ENCODE measurements around the gene RANBP1. TPM values are rescaled to one million over a fixed set of nuclear protein-coding genes. Genes with fewer than 3 reads are reported as not detected.

RANBP1 gene
- total RNA-seq, 2 experiments from 2014 or later, result 406 to 570 TPM

DNA sequence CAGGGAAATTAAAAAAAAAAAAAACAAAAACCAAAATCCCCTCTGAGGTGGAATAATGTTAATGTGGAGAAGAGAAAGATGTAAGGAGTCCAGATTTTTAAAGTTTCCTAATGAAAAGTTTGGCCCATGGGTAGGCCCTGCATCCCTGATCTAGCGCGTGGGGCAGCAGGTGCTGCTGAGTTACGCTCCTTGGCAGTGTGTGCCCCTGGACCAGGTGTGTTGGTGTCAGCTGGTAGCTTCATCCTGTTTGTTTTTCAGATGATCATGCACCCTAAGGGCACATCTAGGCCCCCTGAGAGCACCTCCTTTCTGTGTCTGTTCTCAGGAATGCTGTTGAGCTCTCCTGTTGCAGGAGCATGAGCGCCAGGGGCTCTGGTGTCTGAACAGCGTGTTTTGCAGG lies 29.1 kb upstream of the RANBP1 start:
- Histone ChIP-seq H4K20me1 (ENCODE audit: insufficient read depth, low read length) (0 out of 2 replicates have a peak, but pooled peaks cover 3% of the 10 kb centered on the region), H3K4me3 (ENCODE audit: low read depth, low read length, poor library complexity, severe bottlenecking) (no peak overlapping the region), H3K4me2 (ENCODE audit: low read length) (no peak overlapping the region), H2AFZ (ENCODE audit: low read length) (no peak overlapping the region), H3K79me2 (ENCODE audit: insufficient read depth, low read depth, low read length) (peaks cover 41% of the 10 kb centered on the region), H3K9me3 (ENCODE audit: low read length) (no peaks in the 10 kb centered on the region), H3K27ac (ENCODE audit: low read depth, low read length, poor library complexity, severe bottlenecking) (no peak overlapping the region), H3K4me1 (ENCODE audit: insufficient read depth, low read length, poor library complexity, severe bottlenecking) (peaks cover 22% of the 10 kb centered on the region), H3K36me3 (ENCODE audit: insufficient read depth, low read length) (peaks cover 64% of the 10 kb centered on the region), H3K9me2 (ENCODE audit: insufficient read depth, low read length) (no peaks in the 10 kb centered on the region)
- CTCF ChIA-PET (ENCODE audit: unreplicated experiment), result no interaction called here
- no peak for DNase-seq (ENCODE audit: low spot score)
- intact Hi-C loops (cut with micrococcal nuclease; ENCODE audit: unreplicated experiment), result no loop called here
- TF ChIP-seq, protein P1, sequence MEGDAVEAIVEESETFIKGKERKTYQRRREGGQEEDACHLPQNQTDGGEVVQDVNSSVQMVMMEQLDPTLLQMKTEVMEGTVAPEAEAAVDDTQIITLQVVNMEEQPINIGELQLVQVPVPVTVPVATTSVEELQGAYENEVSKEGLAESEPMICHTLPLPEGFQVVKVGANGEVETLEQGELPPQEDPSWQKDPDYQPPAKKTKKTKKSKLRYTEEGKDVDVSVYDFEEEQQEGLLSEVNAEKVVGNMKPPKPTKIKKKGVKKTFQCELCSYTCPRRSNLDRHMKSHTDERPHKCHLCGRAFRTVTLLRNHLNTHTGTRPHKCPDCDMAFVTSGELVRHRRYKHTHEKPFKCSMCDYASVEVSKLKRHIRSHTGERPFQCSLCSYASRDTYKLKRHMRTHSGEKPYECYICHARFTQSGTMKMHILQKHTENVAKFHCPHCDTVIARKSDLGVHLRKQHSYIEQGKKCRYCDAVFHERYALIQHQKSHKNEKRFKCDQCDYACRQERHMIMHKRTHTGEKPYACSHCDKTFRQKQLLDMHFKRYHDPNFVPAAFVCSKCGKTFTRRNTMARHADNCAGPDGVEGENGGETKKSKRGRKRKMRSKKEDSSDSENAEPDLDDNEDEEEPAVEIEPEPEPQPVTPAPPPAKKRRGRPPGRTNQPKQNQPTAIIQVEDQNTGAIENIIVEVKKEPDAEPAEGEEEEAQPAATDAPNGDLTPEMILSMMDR (conservative IDR thresholded peaks at IDR 0.05; ENCODE audit: low read length), result no peak
- TF ChIP-seq EZH2phosphoT487 (IDR thresholded peaks at IDR 0.05; ENCODE audit: borderline replicate concordance, low read depth, low read length), result no peak
- no TSS peak for BruUV-seq (replicated peaks)
- POLR2A ChIA-PET, result no interaction called here

DNA sequence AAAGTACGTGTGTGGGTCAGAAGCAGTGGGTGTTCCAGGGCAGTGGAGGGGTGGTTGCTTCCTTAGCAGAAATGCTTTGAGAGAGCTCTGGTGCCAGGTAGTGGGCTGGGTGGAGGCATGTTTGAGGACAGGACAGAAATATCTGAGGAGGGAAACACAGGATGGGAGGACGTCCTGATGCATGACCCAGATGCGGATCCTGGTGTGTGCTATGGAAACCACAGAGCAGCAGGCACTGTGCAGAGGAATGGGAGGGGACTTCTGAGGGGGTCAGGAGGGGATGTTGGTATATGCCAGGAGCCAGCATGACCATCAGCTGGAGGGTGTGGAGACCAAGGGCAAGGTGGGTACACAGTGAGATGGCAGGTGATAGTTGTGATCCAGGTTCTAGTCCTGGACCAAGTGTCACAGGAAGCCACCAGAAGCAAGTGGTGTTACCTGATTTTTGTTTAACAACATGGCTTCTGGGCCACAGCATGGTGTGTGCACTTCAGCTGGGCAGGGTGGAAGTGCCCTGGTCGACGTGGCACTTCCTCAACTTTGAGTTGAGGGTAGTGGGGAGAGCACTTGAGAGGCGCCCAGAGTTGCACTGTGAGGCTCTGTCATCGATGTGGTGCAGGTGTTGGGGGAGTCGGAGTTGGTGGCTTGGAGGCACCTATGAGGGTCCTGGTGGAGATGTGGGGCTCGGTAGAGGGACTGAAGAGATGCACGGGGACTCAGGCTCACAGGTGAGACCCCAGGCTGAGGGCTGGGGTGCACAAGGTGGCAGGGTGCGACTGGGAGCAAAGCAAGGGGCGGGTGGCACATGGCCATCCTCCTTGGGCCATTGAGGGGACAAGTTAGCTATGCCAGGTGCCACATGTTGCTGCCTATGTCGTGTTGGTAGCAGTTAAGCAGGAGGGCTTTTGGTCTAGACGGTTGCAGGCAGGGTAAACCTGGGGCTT lies 28.3 kb upstream of the RANBP1 start:
- Histone ChIP-seq H3K36me3 (ENCODE audit: insufficient read depth, low read length) (peaks cover 72% of the 10 kb centered on the region), H3K4me1 (ENCODE audit: insufficient read depth, low read length, poor library complexity, severe bottlenecking) (peaks cover 17% of the 10 kb centered on the region), H3K9me2 (ENCODE audit: insufficient read depth, low read length) (no peaks in the 10 kb centered on the region), H4K20me1 (ENCODE audit: insufficient read depth, low read length) (0 out of 2 replicates have a peak, but pooled peaks cover 3% of the 10 kb centered on the region), H3K4me3 (ENCODE audit: low read depth, low read length, poor library complexity, severe bottlenecking) (no peak overlapping the region), H3K9me3 (ENCODE audit: low read length) (no peaks in the 10 kb centered on the region), H3K27ac (ENCODE audit: low read depth, low read length, poor library complexity, severe bottlenecking) (no peak overlapping the region), H2AFZ (ENCODE audit: low read length) (no peak overlapping the region), H3K4me2 (ENCODE audit: low read length) (no peak overlapping the region), H3K79me2 (ENCODE audit: insufficient read depth, low read depth, low read length) (peaks cover 32% of the 10 kb centered on the region)
- POLR2A ChIA-PET, result interaction anchor here (0.5 kb wide), 1 partner anchor 14 kb away, joined by 3 read pairs; no protein-coding TSS in a partner anchor
- TF ChIP-seq, protein P1 (conservative IDR thresholded peaks at IDR 0.05; ENCODE audit: low read length), result no peak
- TF ChIP-seq EZH2phosphoT487 (IDR thresholded peaks at IDR 0.05; ENCODE audit: borderline replicate concordance, low read depth, low read length), result no peak
- no TSS peak for BruUV-seq (replicated peaks)
- DNase-seq (ENCODE audit: low spot score), result no peak
- CTCF ChIA-PET (ENCODE audit: unreplicated experiment), result no interaction called here
- intact Hi-C loops (cut with micrococcal nuclease; ENCODE audit: unreplicated experiment), result no loop called here

DNA sequence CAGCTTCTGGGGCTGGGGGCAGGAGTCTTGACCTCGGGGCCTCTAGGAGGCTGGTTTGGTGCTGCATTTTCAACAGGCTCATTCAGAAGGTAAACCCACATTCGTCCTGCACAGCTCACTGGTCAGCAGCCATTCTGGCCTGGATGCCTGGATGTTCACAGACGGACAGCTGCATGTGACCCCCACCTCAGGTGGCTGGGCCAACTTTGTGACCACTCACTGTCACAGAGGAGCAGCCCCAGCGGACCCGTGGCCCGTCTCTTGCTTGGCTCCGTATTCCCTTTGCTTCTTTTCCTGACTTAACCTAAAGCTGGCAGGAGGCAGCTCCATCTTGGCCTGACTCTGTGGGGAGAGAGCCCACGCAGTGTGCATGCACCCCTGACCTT lies 27.6 kb upstream of the RANBP1 start:
- Histone ChIP-seq H4K20me1 (ENCODE audit: insufficient read depth, low read length) (0 out of 2 replicates have a peak, but pooled peaks cover 3% of the 10 kb centered on the region), H3K27ac (ENCODE audit: low read depth, low read length, poor library complexity, severe bottlenecking) (no peak overlapping the region), H3K9me2 (ENCODE audit: insufficient read depth, low read length) (no peaks in the 10 kb centered on the region), H3K9me3 (ENCODE audit: low read length) (no peaks in the 10 kb centered on the region), H3K4me3 (ENCODE audit: low read depth, low read length, poor library complexity, severe bottlenecking) (no peak overlapping the region), H3K4me1 (ENCODE audit: insufficient read depth, low read length, poor library complexity, severe bottlenecking) (peaks cover 10% of the 10 kb centered on the region), H3K79me2 (ENCODE audit: insufficient read depth, low read depth, low read length) (peaks cover 26% of the 10 kb centered on the region; the same call in 1 of the 2 replicates), H3K4me2 (ENCODE audit: low read length) (no peak overlapping the region), H2AFZ (ENCODE audit: low read length) (no peak overlapping the region), H3K36me3 (ENCODE audit: insufficient read depth, low read length) (peaks cover 78% of the 10 kb centered on the region)
- ChIA-PET CTCF (ENCODE audit: unreplicated experiment) (no interaction called here), POLR2A (interaction anchor here (0.5 kb wide), 1 partner anchor 13 kb away, joined by 3 read pairs; no protein-coding TSS in a partner anchor)
- intact Hi-C loops (cut with micrococcal nuclease; ENCODE audit: unreplicated experiment), result no loop called here
- BruUV-seq (replicated peaks), result no TSS peak
- TF ChIP-seq, protein P1 (conservative IDR thresholded peaks at IDR 0.05; ENCODE audit: low read length), result no peak
- no peak for TF ChIP-seq EZH2phosphoT487 (IDR thresholded peaks at IDR 0.05; ENCODE audit: borderline replicate concordance, low read depth, low read length)
- DNase-seq (ENCODE audit: low spot score), result no peak

Data from OCI-LY7 (cell line).